Lung (tissue), 12 donors: ENCODE measurements around the gene PRF1. TPM values are rescaled to one million over a fixed set of nuclear protein-coding genes. Genes with fewer than 3 reads are reported as not detected.

ENCODE experiments used
- ATAC-seq: fragments of 200-7000 bp; cut with Tn5 transposase; one replicate; pipeline ENCODE4 v1.9.1; 2020; ENCODE audit warnings: moderate number of reproducible peaks; ENCODE audit not compliant: insufficient read depth, low FRiP score
- DNase-seq, 3 donors: peaks; one replicate each; pipeline ENCODE4 v3.0.0-alpha.2; 2013 to 2017
- H3K27ac ChIP-seq, 2 donors: one replicate each; pipeline ENCODE4 v1.5.1; 2013; ENCODE audit warnings: mild to moderate bottlenecking in 2 of 2, moderate library complexity in 2 of 2, control low read depth in 1 of 2, inconsistent platforms in 1 of 2, low read depth in 1 of 2, low read length in 1 of 2
- H3K27me3 ChIP-seq, 3 donors: one replicate each; pipeline ENCODE4 v1.5.1; 2013; ENCODE audit warnings: low read length in 2 of 3; ENCODE audit not compliant: control insufficient read depth in 3 of 3, insufficient read depth in 3 of 3
- H3K36me3 ChIP-seq, 4 donors: one replicate each; pipeline ENCODE4 v1.5.1; 2013; ENCODE audit warnings: low read length in 4 of 4, mild to moderate bottlenecking in 1 of 4, moderate library complexity in 1 of 4; ENCODE audit not compliant: control insufficient read depth in 4 of 4, insufficient read depth in 4 of 4
- H3K4me1 ChIP-seq, 5 donors: one replicate each; pipeline ENCODE4 v1.5.1; 2013; ENCODE audit warnings: low read length in 5 of 5, mild to moderate bottlenecking in 2 of 5, moderate library complexity in 1 of 5; ENCODE audit not compliant: control insufficient read depth in 5 of 5, insufficient read depth in 5 of 5
- H3K4me3 ChIP-seq: one replicate; pipeline ENCODE4 v1.5.1; 2013; ENCODE audit warnings: mild to moderate bottlenecking, control low read depth, moderate library complexity
- H3K9ac ChIP-seq, 2 donors: one replicate each; pipeline ENCODE4 v1.5.1; 2013; ENCODE audit warnings: low read length in 2 of 2, control low read depth in 1 of 2; ENCODE audit not compliant: insufficient read depth in 1 of 2
- H3K9me3 ChIP-seq, 4 donors: one replicate each; pipeline ENCODE4 v1.5.1; 2013; ENCODE audit warnings: low read length in 3 of 4, mild to moderate bottlenecking in 1 of 4, moderate library complexity in 1 of 4; ENCODE audit not compliant: control insufficient read depth in 4 of 4, insufficient read depth in 3 of 4
- CTCF ChIP-seq: IDR thresholded peaks from 2 replicates; pipeline ENCODE4 v1.5.1; 2012; ENCODE audit warnings: mild to moderate bottlenecking; ENCODE audit errors: control extremely low read depth, extremely low read depth
- WGBS, 2 donors: extraction: QIAGEN DNeasy Blood & Tissue Kit; methylation state at CpG; one replicate each; pipeline ENCODE4 v1.1.7; 2013; 5-methylcytosine and 5-hydroxymethylcytosine counted together
- polyA plus RNA-seq, 2 donors: library from polyadenylated mRNA; stranded (reverse); fragments of 200-250 nt; gene quantifications; one replicate each; pipeline ENCODE4 v1.2.1, GENCODE V29; 2013
- total RNA-seq, 2 donors: library from RNA; depleted of rRNA in 1 of 2; stranded (reverse); fragments of >200 nt in 1 of 2; gene quantifications; one replicate each; pipeline ENCODE4 v1.2.1, GENCODE V29; 2014 to 2021
- donor health status: control.
- donor health status: control.
- donor health status: Bipolar disorder and iron deficiency.
- donor health status: healthy.
- donor health status: DM: yes; HTN: yes; CAD: no.

Gene PRF1
- total and polyA plus RNA-seq, 4 donors, result 3.2 to 11.5 (median 7.3) TPM

- Histone ChIP-seq H3K36me3 (no peaks in the 10 kb centered on the region), H3K4me3 (no peak overlapping the region), H3K9ac (peak overlapping the region in 1 of 2 donors; percentile 44), H3K27ac (peak overlapping the region; percentile 13 to 47), H3K9me3 (no peaks in the 10 kb centered on the region), H3K4me1 (peaks cover 0 to 64% (median 29%) of the 10 kb centered on the region in 5 donors), H3K27me3 (no peaks in the 10 kb centered on the region)
- DNase-seq (no peak), ATAC-seq (no peak)
- no peak for TF ChIP-seq CTCF
- WGBS, 2 donors, result 77 to 84% methylated on average over 10 of the region's 10 CpGs
These were observed 13.5 kb downstream of the PRF1 start for GRCh38 chr10:70588859-70589570.

GRCh38 chr10:70588255-70588654 lies 14.3 kb downstream of the PRF1 start:
- Histone ChIP-seq H3K4me1 (peaks cover 0 to 71% (median 36%) of the 10 kb centered on the region in 5 donors), H3K27me3 (no peaks in the 10 kb centered on the region), H3K27ac (no peak overlapping the region), H3K9me3 (no peaks in the 10 kb centered on the region), H3K4me3 (no peak overlapping the region), H3K9ac (no peak overlapping the region), H3K36me3 (no peaks in the 10 kb centered on the region)
- no peak for ATAC-seq
- 30 to 62% methylated on average over 6 of the region's 6 CpGs for WGBS, 2 donors
- no peak for TF ChIP-seq CTCF
- no peak for DNase-seq

GRCh38 chr10:70587045-70587658 lies 15.4 kb downstream of the PRF1 start:
- H3K27ac ChIP-seq, result no peak overlapping the region
- DNase-seq (no peak), ATAC-seq (no peak)
- 78 to 86% methylated on average over 8 of the region's 8 CpGs for WGBS, 2 donors
- H3K27me3 ChIP-seq, result no peaks in the 10 kb centered on the region
- H3K36me3 ChIP-seq, result no peaks in the 10 kb centered on the region
- no peak for TF ChIP-seq CTCF
- H3K4me3 ChIP-seq, result no peak overlapping the region
- no peak overlapping the region for H3K9ac ChIP-seq
- H3K4me1 ChIP-seq, result peaks cover 0 to 74% (median 36%) of the 10 kb centered on the region in 5 donors
- no peaks in the 10 kb centered on the region for H3K9me3 ChIP-seq
